HG03520 (cell line): ENCODE data around the gene KDM1B.
"Not testable (repeated sequence)": the region's sequence is repeated elsewhere in the genome, so short reads cannot be mapped to it uniquely, and the experiment has no call there.

Experiments used
- ATAC-seq: cut with Tn5 transposase; IDR thresholded peaks from one replicate; pipeline ENCODE4 v1.9.1; 2021; ENCODE audit warnings: mild to moderate bottlenecking, moderate library complexity; ENCODE audit not compliant: unreplicated experiment

KDM1B gene

GRCh38 chr6:18186540-18187250 lies 31.5 kb downstream of the KDM1B start:
- no peak for ATAC-seq

GRCh38 chr6:18187701-18188100 lies 32.5 kb downstream of the KDM1B start:
- no peak for ATAC-seq

GRCh38 chr6:18189196-18189595 lies 34.0 kb downstream of the KDM1B start:
- ATAC-seq = no peak

- ATAC-seq = no peak
Measured at GRCh38 chr6:18192026-18192425, 36.8 kb downstream of the KDM1B start.

GRCh38 chr6:18203786-18204185 lies 48.6 kb downstream of the KDM1B start:
- no peak for ATAC-seq

- ATAC-seq = no peak
Measured at GRCh38 chr6:18204691-18205090, 49.5 kb downstream of the KDM1B start.

GRCh38 chr6:18206591-18206990 lies 51.4 kb downstream of the KDM1B start:
- no peak for ATAC-seq

- no peak for ATAC-seq
Measured at GRCh38 chr6:18207438-18207837, 52.2 kb downstream of the KDM1B start.

GRCh38 chr6:18207949-18208348 lies 52.7 kb downstream of the KDM1B start:
- no peak for ATAC-seq

- not testable (repeated sequence) for ATAC-seq
Measured at GRCh38 chr6:18208778-18209177, 53.6 kb downstream of the KDM1B start.

GRCh38 chr6:18209539-18210197 lies 54.4 kb downstream of the KDM1B start:
- ATAC-seq = no peak

GRCh38 chr6:18210707-18211106 lies 55.5 kb downstream of the KDM1B start:
- ATAC-seq = no peak

GRCh38 chr6:18211338-18211737 lies 56.1 kb downstream of the KDM1B start:
- peak; percentile 94 for ATAC-seq

- no peak for ATAC-seq
Measured at GRCh38 chr6:18212231-18212630, 57.0 kb downstream of the KDM1B start.

GRCh38 chr6:18213439-18213838 lies 58.2 kb downstream of the KDM1B start:
- ATAC-seq = no peak

GRCh38 chr6:18214003-18214402 lies 58.8 kb downstream of the KDM1B start:
- ATAC-seq = no peak

GRCh38 chr6:18215436-18215835 lies 60.2 kb downstream of the KDM1B start:
- ATAC-seq = no peak

- ATAC-seq = no peak
Measured at GRCh38 chr6:18216411-18216810, 61.2 kb downstream of the KDM1B start.

- ATAC-seq = no peak
Measured at GRCh38 chr6:18218233-18218632, 63.0 kb downstream of the KDM1B start.

GRCh38 chr6:18219591-18219990 lies 64.4 kb downstream of the KDM1B start:
- no peak for ATAC-seq

- ATAC-seq = no peak
Measured at GRCh38 chr6:18221288-18221615, 66.0 kb downstream of the KDM1B start.

- ATAC-seq = not testable (repeated sequence)
Measured at GRCh38 chr6:18226451-18227105, 71.4 kb downstream of the KDM1B start.
